ENCODE data around the gene MYH10. TPM values are rescaled to one million over a fixed set of nuclear protein-coding genes. Genes with fewer than 3 reads are reported as not detected.

MYH10 gene
- total and polyA plus RNA-seq, 9 of the 15 experiments (the other 6 are each of a cell fraction or from before 2014, with no cell fraction given), result 16.3 to 95.3 (median 39.7) TPM

GRCh38 chr17:8435245-8436168 is 195.0 kb downstream of the MYH10 start, which contains the start of gene NDEL1:
TSS of gene NDEL1 (plus strand) at chr17:8435884. CDS start at chr17:8444272, 8,388 bp downstream.
- intact Hi-C loops (cut with micrococcal nuclease), result no loop called here
- H3K4me3 ChIP-seq, result peak within 1 kb of the TSS; percentile 96
- CTCF ChIA-PET (ENCODE audit: low intra/inter-chr PET ratio), result no interaction called here
- BruUV-seq (replicated peaks), result TSS peak; percentile 92
- H3K36me3 ChIP-seq (ENCODE audit: control insufficient read depth, insufficient read depth, low read length), result peaks cover 14% of the 10 kb centered on the region; the same call in 2 of the 3 replicates
- WGBS (ENCODE audit: insufficient coverage, low coverage, missing lambda C conversion rate), result 2% methylated on average over 50 of the region's 68 CpGs
- peak; percentile 83 for FAIRE-seq
- POLR2A ChIA-PET, result interaction anchor here (0.6 to 2.0 kb wide), 7 partner anchors 10 to 304 kb away, joined by 3 to 7 read pairs (median 4); no protein-coding TSS in a partner anchor
- peak within 1 kb of the TSS; percentile 99 for H2AFZ ChIP-seq (ENCODE audit: low read depth, low read length)
- in situ Hi-C loops (cut with MboI), result no loop called here
- peak within 1 kb of the TSS; percentile 94 for H3K4me2 ChIP-seq (ENCODE audit: insufficient read depth, low read length)
- peaks cover 0 to 7% of the 10 kb centered on the region in 2 experiments; a peak in 3 of 5 replicates for H3K4me1 ChIP-seq (replicated peaks in 1 of 2; ENCODE audit: control insufficient read depth in 2 of 2, insufficient read depth in 2 of 2, low read length in 2 of 2)
- peak within 1 kb of the TSS; percentile 95 for H3K27ac ChIP-seq (ENCODE audit: extremely low read depth, low read depth, low read length)
- peak; percentile 95 to 98 (median 96) for DNase-seq (ENCODE audit: extremely low read depth in 1 of 4, low spot score in 3 of 4)
- no peaks in the 10 kb centered on the region for H4K20me1 ChIP-seq (replicated peaks; ENCODE audit: control insufficient read depth, insufficient read depth, low read length)
- peak; percentile 99 for ATAC-seq
- peak within 1 kb of the TSS; percentile 91 to 96 for H3K9ac ChIP-seq (ENCODE audit: insufficient read depth in 1 of 2, low read depth in 2 of 2, low read length in 2 of 2)
- H3K27me3 ChIP-seq (ENCODE audit: control insufficient read depth in 2 of 2, insufficient read depth in 2 of 2, low read length in 2 of 2), result no peaks in the 10 kb centered on the region
- no peaks in the 10 kb centered on the region for H3K9me3 ChIP-seq (replicated peaks; ENCODE audit: control insufficient read depth, insufficient read depth, low read depth, low read length)
- peaks cover 38% of the 10 kb centered on the region for H3K79me2 ChIP-seq (ENCODE audit: control insufficient read depth, insufficient read depth, low read length)
- H3K9me1 ChIP-seq (ENCODE audit: control insufficient read depth, insufficient read depth, low read length), result no peaks in the 10 kb centered on the region
- TF ChIP-seq PHTF2 (CRISPR knock-in tag; IDR thresholded peaks at IDR 0.05) (no peak), TAF9B (IDR thresholded peaks at IDR 0.05; ENCODE audit: partially characterized antibody) (peak; percentile 48), SP1 (CRISPR knock-in tag; IDR thresholded peaks at IDR 0.05) (peak; percentile 36), THAP12 (CRISPR knock-in tag; IDR thresholded peaks at IDR 0.05) (peak; percentile 75), ATF7 (IDR thresholded peaks at IDR 0.05) (peak; percentile 16; the same call in 1 of the 2 replicates), RB1 (IDR thresholded peaks at IDR 0.05; ENCODE audit: low read depth) (peak; percentile 29; the same call in 1 of the 2 replicates), HLTF (IDR thresholded peaks at IDR 0.05) (no peak), JUND (IDR thresholded peaks at IDR 0.05; ENCODE audit: borderline replicate concordance, low read depth, low read length) (0 out of 2 replicates have a peak, but pooled peaks have one; percentile 15), JUND (tag; IDR thresholded peaks at IDR 0.05; ENCODE audit: borderline replicate concordance, low read depth, low read length) (no peak), SRF (CRISPR knock-in tag; IDR thresholded peaks at IDR 0.05) (0 out of 4 replicates have a peak, but pooled peaks of 1 of the 2 experiments have one; percentile 46), ZFX (CRISPR knock-in tag; IDR thresholded peaks at IDR 0.05) (peak; percentile 95), KDM5B (IDR thresholded peaks at IDR 0.05; ENCODE audit: insufficient replicate concordance, low read depth, low read length) (peak; percentile 77), ZBTB2 (IDR thresholded peaks at IDR 0.05) (peak; percentile 87), POLR2AphosphoS5 (IDR thresholded peaks at IDR 0.05; ENCODE audit: control insufficient read depth, insufficient read depth, low read depth, low read length) (peak; percentile 69), ZFPM2 (CRISPR knock-in tag; IDR thresholded peaks at IDR 0.05) (0 out of 2 replicates have a peak, but pooled peaks have one; percentile 37), ATF1 (CRISPR knock-in tag; IDR thresholded peaks at IDR 0.05) (no peak; the same call in 1 of the 2 replicates), ATF1 (tag; IDR thresholded peaks at IDR 0.05) (peak; percentile 72; the same call in 1 of the 2 replicates)

All from K562 (cell line).